ENCODE data around the gene TMEM200B. TPM values are rescaled to one million over a fixed set of nuclear protein-coding genes. Genes with fewer than 3 reads are reported as not detected.
"Not testable (repeated sequence)": the region's sequence is repeated elsewhere in the genome, so short reads cannot be mapped to it uniquely, and the experiment has no call there.

TMEM200B gene
- total and polyA plus RNA-seq, 2 donors (not counting 1 experiment from before 2014, with no cell fraction given), result not detected

DNA sequence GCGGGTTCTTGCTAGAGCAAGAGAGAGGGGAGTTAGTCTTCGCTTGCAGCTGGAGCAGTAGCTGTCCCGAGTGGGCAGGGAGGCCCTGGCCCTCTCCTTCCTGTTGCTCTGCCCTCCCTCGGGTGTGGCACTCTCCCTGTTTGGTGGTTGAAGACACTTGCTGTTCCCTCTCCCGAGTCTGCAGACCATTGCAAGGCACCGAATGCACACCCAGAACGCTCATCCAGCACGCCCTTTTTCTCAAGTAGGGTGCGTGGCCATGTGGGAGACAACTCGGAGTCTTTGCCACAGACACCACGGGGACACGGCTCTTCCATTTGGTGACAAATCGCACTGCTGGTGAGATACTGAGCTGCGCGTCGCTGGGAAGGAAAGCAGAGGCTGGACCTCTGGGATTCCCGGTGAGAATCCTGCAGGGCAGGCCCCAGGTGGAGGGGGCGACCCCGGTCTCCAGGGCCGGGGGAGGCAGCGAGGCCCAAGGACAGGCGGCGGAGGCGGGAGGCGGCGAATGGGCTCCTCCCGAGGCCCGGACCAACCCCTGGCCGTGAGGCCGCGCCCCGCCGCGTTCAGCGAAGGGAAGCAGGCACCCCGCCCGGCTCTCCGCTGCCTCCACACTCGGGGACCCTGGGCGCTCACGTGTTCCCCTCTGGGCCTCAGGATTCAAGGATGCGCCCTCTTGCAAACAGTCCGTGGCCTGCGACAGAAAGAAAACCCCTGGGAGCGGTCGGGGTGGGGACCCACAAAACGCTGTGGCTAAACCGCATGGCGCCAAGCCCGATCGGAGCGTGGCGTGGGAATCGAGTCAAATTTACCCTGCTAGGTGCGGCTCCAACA, 10.4 kb upstream of the TMEM200B start:
- ChIA-PET POLR2A (no interaction called here), CTCF (no interaction called here)
- Histone ChIP-seq H3K27me3 (replicated peaks in 1 of 4; ENCODE audit: control extremely low read depth in 1 of 4, control insufficient read depth in 3 of 4, insufficient read depth in 4 of 4, low read length in 3 of 4) (peaks cover 0 to 2% (median 0%) of the 10 kb centered on the region in 4 experiments), H3K4me1 (ENCODE audit: control insufficient read depth in 2 of 2, insufficient read depth in 2 of 2, low read length in 2 of 2) (no peaks in the 10 kb centered on the region), H3K27ac (ENCODE audit: low read length in 2 of 2) (no peak overlapping the region), H3K4me2 (replicated peaks; ENCODE audit: low read depth, low read length, poor library complexity, severe bottlenecking) (peak overlapping the region; percentile 53), H2AFZ (ENCODE audit: insufficient read depth, low read depth, low read length, poor library complexity, severe bottlenecking) (peak overlapping the region; percentile 42), H3K4me3 (ENCODE audit: control extremely low read depth in 1 of 5, extremely low read depth in 1 of 5, insufficient read depth in 1 of 5, low read depth in 2 of 5, low read length in 4 of 5) (peak overlapping the region in 1 of 5 experiments; percentile 23), H3K9ac (ENCODE audit: low read length) (peak overlapping the region; percentile 15), H3K9me3 (ENCODE audit: control extremely low read depth in 1 of 3, control insufficient read depth in 2 of 3, insufficient read depth in 1 of 3, low read length in 2 of 3) (peaks cover 0 to 4% (median 0%) of the 10 kb centered on the region in 3 donors), H4K20me1 (ENCODE audit: control insufficient read depth, insufficient read depth, low read length, poor library complexity, severe bottlenecking) (no peaks in the 10 kb centered on the region), H3K36me3 (replicated peaks in 1 of 2; ENCODE audit: control extremely low read depth in 1 of 2, control insufficient read depth in 1 of 2, extremely low read depth in 1 of 2, insufficient read depth in 2 of 2, low read length in 1 of 2) (no peaks in the 10 kb centered on the region), H3K79me2 (ENCODE audit: control insufficient read depth, insufficient read depth, low read length) (no peaks in the 10 kb centered on the region)
- H3K4me1 Mint-ChIP-seq, result no peaks in the 10 kb centered on the region
- no peak overlapping the region for H3K27ac Mint-ChIP-seq
- intact Hi-C loops (cut with micrococcal nuclease), result no loop called here
- ATAC-seq (ENCODE audit: low read depth), result no peak
- WGBS (ENCODE audit: insufficient coverage), result 65% methylated on average over 55 of the region's 55 CpGs
- H3K9me3 Mint-ChIP-seq (ENCODE audit: insufficient read depth), result no peaks in the 10 kb centered on the region
- DNase-seq, result no peak
- peaks cover 20% of the 10 kb centered on the region for H3K27me3 Mint-ChIP-seq
- TF ChIP-seq, protein P1, sequence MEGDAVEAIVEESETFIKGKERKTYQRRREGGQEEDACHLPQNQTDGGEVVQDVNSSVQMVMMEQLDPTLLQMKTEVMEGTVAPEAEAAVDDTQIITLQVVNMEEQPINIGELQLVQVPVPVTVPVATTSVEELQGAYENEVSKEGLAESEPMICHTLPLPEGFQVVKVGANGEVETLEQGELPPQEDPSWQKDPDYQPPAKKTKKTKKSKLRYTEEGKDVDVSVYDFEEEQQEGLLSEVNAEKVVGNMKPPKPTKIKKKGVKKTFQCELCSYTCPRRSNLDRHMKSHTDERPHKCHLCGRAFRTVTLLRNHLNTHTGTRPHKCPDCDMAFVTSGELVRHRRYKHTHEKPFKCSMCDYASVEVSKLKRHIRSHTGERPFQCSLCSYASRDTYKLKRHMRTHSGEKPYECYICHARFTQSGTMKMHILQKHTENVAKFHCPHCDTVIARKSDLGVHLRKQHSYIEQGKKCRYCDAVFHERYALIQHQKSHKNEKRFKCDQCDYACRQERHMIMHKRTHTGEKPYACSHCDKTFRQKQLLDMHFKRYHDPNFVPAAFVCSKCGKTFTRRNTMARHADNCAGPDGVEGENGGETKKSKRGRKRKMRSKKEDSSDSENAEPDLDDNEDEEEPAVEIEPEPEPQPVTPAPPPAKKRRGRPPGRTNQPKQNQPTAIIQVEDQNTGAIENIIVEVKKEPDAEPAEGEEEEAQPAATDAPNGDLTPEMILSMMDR (IDR thresholded peaks at IDR 0.05), result no peak
- no peak for TF ChIP-seq EZH2 (IDR thresholded peaks at IDR 0.05; ENCODE audit: borderline replicate concordance, insufficient read depth, low read depth, low read length, poor library complexity, severe bottlenecking)
- no peak overlapping the region for H3K4me3 Mint-ChIP-seq

DNA sequence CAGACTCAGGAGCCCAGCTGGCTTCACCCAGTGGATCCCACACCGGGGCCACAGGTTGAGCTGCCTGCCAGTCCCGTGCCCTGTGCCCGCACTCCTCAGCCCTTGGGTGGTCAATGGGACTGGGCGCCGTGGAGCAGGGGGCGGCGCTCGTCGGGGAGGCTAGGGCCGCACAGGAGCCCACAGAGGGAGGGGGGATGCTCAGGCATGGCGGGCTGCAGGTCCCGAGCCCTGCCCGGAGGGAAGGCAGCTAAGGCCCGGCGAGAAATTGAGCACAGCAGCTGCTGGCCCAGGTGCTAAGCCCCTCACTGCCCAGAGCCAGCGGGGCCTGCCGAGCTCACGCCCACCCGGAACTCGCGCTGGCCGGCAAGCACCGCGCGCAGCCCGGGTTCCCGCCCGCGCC, 7.4 kb upstream of the TMEM200B start:
- POLR2A ChIA-PET; H3K36me3 ChIP-seq (replicated peaks in 1 of 2; ENCODE audit: control extremely low read depth in 1 of 2, control insufficient read depth in 1 of 2, extremely low read depth in 1 of 2, insufficient read depth in 2 of 2, low read length in 1 of 2); H3K4me3 Mint-ChIP-seq; intact Hi-C loops (cut with micrococcal nuclease); H3K27me3 ChIP-seq (replicated peaks in 1 of 4; ENCODE audit: control extremely low read depth in 1 of 4, control insufficient read depth in 3 of 4, insufficient read depth in 4 of 4, low read length in 3 of 4); H3K27ac ChIP-seq (ENCODE audit: low read length in 2 of 2); H3K4me1 Mint-ChIP-seq; H3K9me3 Mint-ChIP-seq (ENCODE audit: insufficient read depth); ATAC-seq (ENCODE audit: low read depth); H3K9ac ChIP-seq (ENCODE audit: low read length); DNase-seq; H3K27ac Mint-ChIP-seq; H4K20me1 ChIP-seq (ENCODE audit: control insufficient read depth, insufficient read depth, low read length, poor library complexity, severe bottlenecking); H3K4me2 ChIP-seq (replicated peaks; ENCODE audit: low read depth, low read length, poor library complexity, severe bottlenecking); H3K9me3 ChIP-seq (ENCODE audit: control extremely low read depth in 1 of 3, control insufficient read depth in 2 of 3, insufficient read depth in 1 of 3, low read length in 2 of 3); H3K4me3 ChIP-seq (ENCODE audit: control extremely low read depth in 1 of 5, extremely low read depth in 1 of 5, insufficient read depth in 1 of 5, low read depth in 2 of 5, low read length in 4 of 5); CTCF ChIA-PET; H2AFZ ChIP-seq (ENCODE audit: insufficient read depth, low read depth, low read length, poor library complexity, severe bottlenecking); H3K79me2 ChIP-seq (ENCODE audit: control insufficient read depth, insufficient read depth, low read length); H3K4me1 ChIP-seq (ENCODE audit: control insufficient read depth in 2 of 2, insufficient read depth in 2 of 2, low read length in 2 of 2): not testable (repeated sequence)
- 97% methylated on average over 16 of the region's 29 CpGs for WGBS (ENCODE audit: insufficient coverage)
- H3K27me3 Mint-ChIP-seq, result peaks cover 21% of the 10 kb centered on the region

Data from B cell (primary cell).